Medulla oblongata (tissue), 1 donor: ENCODE data around the gene PIK3AP1.
A peak's percentile ranks its signal among the peaks of the same experiment; 100 is the strongest.
"Not testable (repeated sequence)": the region's sequence is repeated elsewhere in the genome, so short reads cannot be mapped to it uniquely, and the experiment has no call there.

Source experiments
- DNase-seq: peaks from one replicate; pipeline ENCODE4 v3.0.0-alpha.2; 2015; ENCODE audit errors: extremely low spot score

The PIK3AP1 gene, protein sequence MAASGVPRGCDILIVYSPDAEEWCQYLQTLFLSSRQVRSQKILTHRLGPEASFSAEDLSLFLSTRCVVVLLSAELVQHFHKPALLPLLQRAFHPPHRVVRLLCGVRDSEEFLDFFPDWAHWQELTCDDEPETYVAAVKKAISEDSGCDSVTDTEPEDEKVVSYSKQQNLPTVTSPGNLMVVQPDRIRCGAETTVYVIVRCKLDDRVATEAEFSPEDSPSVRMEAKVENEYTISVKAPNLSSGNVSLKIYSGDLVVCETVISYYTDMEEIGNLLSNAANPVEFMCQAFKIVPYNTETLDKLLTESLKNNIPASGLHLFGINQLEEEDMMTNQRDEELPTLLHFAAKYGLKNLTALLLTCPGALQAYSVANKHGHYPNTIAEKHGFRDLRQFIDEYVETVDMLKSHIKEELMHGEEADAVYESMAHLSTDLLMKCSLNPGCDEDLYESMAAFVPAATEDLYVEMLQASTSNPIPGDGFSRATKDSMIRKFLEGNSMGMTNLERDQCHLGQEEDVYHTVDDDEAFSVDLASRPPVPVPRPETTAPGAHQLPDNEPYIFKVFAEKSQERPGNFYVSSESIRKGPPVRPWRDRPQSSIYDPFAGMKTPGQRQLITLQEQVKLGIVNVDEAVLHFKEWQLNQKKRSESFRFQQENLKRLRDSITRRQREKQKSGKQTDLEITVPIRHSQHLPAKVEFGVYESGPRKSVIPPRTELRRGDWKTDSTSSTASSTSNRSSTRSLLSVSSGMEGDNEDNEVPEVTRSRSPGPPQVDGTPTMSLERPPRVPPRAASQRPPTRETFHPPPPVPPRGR

DNA sequence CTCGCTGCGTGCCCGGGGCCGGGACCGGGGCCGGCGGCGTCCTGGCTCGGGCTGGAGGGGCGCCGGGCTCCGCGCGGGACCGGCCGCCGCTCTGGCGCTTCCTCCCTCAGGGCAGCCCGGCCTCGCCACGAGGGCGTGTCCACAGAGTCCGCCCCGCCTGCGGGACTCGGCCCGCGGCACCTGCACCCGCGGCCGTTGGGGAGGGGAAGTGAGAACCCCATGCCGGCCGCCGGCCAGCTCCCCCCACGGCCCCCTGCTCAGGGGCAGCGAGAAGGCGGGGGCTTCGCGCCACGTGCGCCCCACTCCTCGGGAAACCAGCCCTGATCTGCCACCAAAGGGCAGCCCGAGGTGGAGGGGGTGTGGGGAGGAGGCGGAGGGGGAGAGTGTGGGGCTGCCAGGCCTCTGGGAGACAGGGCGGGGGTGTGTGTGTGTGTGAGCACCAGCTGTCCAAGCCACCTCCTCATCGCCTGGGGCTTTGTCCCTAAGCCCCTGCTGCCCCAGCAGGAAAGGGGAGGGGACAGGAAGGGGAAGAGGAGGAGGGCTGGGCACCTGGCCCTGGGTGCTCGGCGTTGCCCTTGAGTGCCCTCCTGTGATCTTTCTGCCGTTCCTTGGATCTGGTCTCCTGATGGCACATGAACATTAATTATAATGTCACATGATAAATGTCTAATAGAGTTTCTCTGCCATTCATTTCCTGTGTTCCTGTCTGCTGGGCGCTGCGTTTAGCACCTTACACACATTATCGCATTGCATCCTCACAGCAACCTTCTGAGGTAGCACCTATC is at the start of gene PIK3AP1:
Gene PIK3AP1, minus strand, starts transcription at position 93 of the 785 bp plus-strand sequence. CDS start 120 bp downstream, outside the sequence.
- DNase-seq = peak; percentile 55

DNA sequence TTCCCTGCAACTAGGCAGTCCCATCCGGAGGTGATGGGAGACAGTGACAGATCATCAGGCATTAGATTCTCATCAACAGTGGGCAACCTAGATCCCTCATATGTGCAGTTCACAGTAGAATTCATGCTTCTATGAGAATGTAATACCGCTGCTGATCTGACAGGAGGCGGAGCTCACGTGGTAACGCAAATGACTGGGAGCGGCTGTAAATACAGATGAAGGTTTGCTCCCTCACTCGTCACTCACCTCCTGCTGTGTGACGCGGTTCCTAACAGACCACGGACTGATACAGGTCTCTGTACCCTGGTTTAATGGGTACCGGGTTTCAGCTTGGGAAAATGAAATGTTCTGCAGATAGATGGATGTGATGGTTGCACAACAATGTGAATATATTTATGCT is 47.8 kb upstream of the PIK3AP1 start:
- DNase-seq = no peak

DNA sequence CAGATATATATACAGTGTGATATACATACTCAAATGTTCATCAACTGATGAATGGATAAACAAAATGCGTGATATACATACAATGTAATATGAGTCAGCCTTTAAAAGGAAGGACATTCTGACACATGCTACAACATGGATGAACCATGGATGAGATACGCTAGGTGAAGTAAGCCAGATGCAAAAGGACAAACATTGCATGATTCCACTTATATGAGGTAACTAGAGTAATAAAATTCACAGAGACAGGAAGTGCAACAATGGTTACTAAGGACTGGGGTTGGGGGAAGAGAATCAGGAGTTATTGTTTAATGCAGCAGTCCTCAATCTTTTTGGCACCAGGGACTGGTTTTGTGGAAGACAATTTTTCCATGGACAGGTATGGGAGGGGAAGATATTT is 47.3 kb upstream of the PIK3AP1 start:
- DNase-seq = no peak

DNA sequence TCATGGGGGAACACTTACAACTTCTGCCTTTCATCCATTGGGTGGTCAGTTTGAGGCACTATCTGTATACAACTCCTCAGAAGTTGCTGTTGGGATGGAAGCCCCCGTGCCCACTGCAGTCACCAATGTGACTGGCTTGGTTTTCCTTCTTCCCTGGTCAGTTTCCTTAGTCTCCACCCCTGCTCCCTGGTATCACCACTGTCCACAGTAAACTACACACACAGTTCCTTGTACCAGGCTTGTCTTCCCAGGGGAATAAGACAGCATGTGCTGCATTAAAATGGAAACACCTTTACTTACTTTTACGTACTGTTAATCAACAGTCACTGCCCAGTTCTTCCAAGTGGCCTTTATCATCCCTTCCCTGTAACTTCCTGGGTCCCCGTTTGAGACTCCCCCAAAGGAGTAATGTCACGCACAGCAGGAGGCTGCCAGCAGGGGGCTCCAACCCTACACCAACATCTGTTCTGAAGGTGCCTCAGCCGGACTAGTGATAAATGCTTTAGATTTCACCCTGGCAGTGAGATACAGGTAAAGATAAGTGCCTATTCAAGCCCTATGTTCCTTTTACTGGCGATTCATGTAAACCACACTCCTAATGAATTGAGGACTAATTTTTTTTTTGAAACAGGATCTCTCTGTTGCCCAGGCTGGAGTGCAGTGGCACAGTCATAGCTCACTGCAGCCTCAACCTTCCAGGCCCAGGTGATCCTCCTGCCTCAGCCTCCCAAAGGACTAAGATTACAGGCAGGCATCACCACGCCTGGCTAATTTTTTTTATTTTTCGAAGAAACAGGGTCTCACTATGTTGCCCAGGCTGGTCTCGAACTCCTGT is 45.3 kb upstream of the PIK3AP1 start:
- DNase-seq = peak; percentile 56

DNA sequence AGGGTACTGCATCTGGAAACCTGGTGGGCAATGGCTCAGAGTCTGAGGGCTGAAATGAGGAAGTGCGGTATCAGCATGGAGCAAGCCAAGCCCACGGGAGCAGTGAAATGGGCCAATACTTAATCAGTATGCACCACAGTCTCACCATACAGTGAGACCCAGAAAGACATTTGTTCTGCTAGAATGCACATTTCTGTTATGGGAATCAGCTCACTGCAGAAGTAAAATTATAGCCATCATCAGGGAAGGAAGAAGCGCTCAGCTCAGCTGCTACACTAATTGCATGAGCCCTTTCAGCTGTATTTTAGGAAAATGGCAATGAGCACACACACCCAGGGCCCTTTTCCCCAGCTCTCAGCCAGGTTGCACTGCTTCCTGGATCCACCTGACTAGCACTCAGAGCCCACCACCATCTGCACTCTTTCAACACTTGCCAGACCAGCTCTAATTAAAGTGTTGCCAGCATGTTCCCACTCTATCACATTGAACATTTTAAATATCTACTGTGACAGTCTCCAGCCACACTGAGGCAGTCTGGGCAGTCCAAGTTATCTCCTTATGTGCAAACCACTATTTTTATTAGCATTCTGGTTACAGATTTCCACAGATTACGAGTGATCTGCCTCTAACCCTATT is 44.2 kb upstream of the PIK3AP1 start:
- DNase-seq = no peak

DNA sequence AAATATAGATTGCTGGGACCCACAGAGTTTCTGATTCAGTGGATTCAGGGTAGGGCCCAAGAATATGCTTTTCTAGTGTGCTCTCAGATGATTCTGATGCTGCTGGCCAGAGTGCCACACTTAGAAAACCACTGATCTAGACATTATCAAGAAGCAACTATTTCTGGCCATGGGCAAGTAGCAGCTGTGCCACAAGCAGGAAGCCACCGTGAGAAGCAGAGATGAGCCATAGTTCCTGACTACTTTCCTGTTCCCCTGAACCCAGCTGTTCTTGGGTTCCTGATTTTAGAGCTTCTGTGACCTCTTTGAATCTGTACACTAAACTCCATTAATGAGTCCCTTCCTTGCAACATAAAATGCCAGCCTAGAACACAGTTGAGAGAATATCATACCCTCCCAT is 38.1 kb upstream of the PIK3AP1 start:
- DNase-seq = peak; percentile 57

DNA sequence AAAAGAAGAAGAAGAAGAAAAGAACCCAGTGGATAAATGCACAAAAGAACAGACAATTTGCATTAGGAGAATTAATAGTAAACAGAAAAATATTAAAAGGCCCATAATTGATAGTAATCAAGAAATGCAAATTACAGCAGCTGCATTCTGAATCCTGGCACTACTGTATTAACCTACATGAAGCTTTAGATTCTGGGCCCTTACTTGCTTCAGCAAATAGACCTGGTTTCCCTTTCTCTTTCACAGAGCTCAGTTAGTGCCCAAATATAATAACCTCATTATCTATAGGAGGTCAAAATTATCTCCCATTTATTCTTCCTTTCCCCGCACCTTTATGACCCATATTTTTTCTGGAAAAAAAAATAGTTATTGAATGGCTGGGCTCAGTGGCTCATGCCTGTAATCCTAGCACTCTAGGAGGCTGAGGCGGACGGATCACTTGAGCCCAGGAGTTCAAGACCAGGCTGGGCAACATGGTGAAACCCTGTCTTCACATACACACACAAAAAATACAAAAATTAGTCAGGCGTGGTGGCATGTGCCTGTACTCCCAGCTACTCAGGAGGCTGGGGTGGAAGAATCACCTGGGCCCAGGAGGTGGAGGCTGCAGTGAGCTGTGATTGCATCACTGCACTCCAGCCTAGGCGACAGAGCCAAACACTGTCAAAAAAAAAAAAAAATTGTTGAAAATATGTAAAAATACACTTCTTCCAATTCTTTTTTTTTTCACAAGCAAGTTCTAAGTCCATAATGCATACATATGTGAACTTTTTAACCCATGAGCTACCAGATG is 36.0 kb upstream of the PIK3AP1 start:
- no peak for DNase-seq

DNA sequence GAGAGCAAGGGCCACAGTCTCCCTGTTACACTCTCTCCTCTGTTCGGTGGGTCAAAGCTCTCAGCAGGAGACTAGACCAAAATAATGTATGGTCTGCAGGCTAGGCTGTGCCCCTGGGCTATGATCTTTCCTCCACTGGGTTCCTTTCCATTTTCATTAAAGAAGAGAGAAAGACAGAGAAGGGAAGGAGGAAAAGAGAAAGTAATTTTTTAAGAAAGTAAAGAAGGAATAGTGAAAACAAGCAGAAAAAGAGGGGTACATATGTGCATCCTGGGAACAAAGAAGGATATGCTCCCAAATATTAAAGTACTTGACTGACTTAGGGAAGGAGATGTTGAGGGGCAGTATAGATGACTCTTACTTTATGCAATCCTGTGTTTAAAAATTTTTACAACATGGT is 33.6 kb upstream of the PIK3AP1 start:
- no peak for DNase-seq

DNA sequence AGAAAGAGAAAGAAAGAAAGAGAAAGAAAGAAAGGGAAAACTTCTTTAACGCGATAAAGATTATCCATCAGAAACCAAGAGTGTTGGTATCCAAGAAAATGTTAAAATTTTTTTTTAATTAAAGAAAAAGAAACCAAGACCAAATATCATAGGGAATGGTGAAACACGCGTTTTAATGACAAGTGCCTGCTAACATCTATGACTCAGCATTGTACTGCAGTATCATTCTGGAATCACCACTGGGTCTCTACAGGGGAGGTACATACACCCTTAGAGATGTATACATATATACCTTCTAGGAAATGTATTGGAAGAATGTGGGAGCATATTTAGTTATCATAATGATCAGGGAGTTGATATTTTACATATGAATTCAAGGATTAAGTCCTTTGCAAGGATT is 32.1 kb upstream of the PIK3AP1 start:
- DNase-seq = no peak

DNA sequence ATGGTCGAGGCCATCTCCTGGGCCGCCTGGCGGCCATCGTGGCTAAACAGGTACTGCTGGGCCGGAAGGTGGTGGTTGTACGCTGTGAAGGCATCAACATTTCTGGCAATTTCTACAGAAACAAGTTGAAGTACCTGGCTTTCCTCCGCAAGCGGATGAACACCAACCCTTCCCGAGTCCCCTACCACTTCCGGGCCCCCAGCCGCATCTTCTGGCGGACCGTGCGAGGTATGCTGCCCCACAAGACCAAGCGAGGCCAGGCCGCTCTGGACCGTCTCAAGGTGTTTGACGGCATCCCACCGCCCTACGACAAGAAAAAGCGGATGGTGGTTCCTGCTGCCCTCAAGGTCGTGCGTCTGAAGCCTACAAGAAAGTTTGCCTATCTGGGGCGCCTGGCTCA is 30.0 kb upstream of the PIK3AP1 start:
- DNase-seq = not testable (repeated sequence)

DNA sequence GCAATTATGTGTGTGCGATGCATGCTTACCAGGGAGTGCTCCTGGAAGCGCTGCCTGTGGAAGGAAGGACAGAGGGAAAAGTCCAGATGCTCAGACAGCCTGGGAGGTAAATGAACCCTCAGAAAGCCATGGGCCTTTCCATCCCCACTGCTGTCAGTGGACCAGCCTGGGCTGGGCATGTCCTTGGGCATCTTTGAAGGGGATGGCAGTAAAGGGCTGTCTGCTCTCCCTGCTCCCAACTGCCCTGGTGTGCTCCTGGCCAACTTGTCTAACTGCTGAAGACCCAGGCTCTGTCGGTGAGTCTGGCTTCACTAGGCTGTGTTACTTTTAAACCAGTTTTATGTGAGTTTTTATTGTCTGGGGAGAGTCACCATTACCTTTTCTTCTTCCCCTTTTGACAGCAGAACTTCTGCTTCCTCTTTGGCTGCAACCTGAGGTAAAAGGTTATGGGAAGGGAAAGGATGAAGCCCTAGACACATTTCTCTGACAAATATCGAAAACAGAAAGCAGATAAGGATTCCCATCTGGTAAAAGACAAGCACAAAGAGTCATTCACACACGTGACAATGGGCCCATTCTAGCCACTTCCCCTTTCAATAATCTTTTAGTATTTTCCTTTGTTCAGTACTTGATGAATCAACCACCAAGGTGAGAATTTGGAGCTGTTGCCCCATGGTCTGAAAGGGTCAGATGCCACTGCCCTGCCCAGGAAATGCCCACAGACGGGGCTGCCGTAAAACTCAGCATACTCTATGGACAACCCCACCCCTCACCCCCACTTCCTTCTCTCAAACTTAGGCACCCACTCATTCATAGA is 27.6 kb upstream of the PIK3AP1 start:
- DNase-seq = peak; percentile 71

DNA sequence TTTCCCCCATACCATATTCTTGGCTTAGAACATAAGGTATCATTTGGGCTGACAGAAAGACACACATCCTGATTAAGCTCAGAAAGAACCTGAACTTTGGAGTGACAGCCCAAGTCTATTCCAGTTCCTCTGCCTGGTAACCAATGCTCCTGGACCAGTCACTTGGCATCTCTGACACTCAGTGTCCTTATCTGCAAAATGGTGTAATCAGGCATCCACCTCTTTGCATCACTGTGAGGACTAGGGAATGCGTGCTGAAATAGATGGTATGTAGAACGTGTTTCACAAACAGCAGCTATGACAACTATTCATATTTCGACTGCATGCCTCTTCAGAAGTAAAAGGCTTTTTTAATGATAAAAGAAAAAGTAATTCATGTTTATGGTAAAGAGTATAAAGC is 26.2 kb upstream of the PIK3AP1 start:
- DNase-seq = no peak

DNA sequence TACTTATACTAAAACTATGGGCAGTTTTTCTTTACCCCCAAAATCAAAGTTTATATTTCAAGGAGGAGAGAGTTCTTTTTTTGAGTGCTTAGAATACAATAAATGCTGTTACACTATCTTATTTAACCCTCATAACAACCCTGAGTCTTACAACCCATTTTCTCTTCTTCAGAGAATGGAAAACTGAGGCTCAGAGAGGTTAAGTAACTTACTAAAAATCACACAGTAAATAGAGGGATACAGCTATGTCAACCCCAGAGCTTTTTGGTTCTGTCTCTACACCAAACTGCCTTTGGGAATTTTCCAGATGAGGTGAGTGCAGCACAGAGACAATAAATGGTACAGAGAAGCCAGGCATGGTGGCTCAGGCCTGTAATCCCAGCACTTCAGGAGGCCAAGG is 25.6 kb upstream of the PIK3AP1 start:
- DNase-seq = no peak

DNA sequence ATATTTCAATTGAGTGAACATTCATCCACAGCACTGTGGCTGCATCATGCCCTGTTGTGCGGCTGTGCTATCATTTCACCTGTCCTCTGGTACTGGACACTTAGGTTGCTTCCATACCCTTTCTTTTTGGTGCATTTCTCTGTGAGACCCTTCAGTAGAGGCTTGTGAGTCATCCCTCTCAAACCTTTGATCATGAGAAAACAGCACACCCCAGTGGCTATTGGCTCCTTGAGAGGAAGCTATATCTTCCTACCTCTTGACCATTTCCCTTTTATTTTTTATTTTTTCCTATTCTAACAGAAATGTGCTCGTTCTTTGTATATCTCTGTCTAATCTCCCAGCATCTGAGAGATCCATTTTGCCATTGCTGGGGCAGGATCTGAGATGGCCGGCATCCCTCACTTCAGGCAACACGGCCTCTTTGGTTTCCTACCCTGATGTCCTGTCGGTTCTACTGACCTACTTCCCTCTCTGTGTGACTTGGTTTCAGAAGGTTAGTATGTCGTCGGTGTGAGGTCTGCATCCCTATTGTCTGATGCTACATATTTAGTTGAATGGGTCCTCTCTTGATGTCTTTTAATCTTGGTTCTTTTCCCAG is 23.8 kb upstream of the PIK3AP1 start:
- DNase-seq = peak; percentile 60

DNA sequence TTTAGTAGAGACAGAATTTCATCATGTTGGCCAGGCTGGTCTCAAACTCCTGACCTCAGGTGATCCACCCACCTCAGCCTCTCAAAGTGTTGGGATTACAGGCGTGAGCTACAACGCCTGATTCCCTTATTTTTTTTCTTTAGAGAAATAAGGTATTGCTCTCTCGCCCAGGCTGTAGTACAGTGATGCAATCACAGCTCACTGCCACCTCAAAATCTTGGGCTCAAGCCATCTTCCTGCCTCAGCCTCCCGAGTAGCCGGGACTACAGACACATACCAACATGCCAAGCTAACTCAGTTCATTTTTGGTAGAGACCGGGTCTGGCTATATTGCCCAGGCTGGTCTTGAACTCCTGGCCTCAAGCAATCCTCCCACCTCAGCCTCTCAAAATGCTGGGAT is 21.2 kb upstream of the PIK3AP1 start:
- not testable (repeated sequence) for DNase-seq

DNA sequence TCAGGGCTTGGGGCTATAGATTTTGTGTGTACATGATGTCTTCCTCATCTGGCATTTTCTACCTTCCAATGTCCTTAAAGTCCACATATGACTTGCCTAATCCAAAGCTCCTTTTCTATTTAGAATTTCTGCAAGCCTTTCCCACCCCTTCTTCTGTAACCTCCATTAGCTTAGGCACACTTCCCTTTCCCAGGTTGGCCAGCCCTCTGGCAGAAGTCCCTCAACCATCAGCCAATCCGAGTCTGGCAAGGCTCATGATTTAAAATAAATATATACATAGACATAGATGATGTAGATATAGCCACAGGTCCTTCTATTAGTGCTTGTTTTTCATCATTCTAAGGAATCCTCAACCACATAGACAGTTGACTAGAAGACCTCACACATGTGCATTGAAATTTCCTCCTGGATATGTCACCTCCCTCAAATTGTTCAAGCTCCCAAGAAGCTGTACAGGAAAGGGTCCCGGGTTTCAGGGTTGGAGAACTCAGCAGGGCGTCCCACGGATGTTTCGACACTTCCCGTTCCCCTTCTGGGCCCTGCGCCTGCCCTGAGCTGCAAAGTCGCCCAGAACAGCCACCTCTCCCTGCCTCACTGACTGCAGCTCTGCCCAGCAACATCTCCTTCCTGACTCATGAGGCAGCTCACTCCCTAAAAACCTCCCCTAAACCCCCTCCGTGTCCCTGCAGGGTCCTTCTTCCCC is 20.4 kb upstream of the PIK3AP1 start:
- DNase-seq = peak; percentile 70

DNA sequence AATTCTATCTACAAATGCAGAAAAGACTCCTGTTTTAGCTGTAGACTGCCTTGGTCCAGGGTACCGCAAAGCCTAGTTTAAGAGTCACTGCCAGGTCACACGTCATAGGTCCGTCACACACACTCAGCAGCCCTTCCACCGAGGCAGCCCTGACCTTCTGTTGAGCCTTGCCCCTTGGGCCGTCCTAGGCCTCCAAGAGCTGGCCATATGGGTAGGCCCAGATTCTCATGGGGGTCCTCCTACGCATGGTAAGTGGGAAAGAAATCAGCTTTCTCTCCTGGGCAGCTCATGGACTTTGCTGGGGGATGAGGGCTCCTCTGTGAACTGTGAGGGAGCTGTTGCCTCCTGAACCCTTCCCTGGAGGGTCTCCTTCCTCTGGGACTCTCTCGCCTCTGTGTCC is 19.8 kb upstream of the PIK3AP1 start:
- no peak for DNase-seq

DNA sequence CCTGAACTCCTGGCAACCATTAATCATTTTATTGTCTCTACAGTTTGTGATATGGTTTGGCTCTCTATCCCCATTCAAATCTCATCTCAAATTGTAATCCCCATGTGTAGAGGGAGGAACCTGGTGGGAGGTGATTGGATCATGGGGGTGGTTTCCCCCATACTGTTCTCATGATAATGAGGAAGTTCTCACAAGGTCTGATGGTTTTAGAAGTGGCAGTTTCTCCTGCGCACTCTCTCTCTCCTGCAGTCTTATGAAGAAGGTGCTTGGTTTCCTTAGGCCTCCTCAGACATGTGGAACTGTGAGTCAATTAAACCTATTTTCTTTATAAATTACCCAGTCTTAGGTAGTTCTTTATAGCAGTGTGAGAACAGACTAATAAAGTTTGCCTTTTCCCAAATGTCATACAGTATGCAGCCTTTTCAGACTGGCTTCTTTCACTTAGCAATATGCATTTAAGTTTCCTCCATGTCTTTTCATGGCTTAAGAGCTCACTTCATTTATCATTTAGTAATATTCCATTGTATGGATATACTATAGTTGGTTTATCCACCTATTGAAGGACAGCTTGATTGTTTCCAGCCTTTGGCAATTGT is 17.1 kb upstream of the PIK3AP1 start:
- DNase-seq = not testable (repeated sequence)
